Neural cell (in vitro differentiated cells): ENCODE measurements around the gene ZNF396. TPM values are rescaled to one million over a fixed set of nuclear protein-coding genes. Genes with fewer than 3 reads are reported as not detected.

Source experiments
- H2AFZ ChIP-seq: fragments of 200-600, 300-800 bp; sonication (generic), shearing (Covaris generic); 2 replicates; pipeline ENCODE4 v1.6.0; 2014; ENCODE audit warnings: low read depth, mild to moderate bottlenecking, antibody characterized with exemption, low read length, moderate library complexity
- H3F3A ChIP-seq: fragments of 200-600 bp; shearing (Covaris generic); 2 replicates; pipeline ENCODE4 v1.6.1; 2016; ENCODE audit warnings: mild to moderate bottlenecking, moderate library complexity, mixed read lengths, antibody characterized with exemption, low read length; ENCODE audit not compliant: insufficient read depth, poor library complexity, severe bottlenecking
- H3K27ac ChIP-seq: fragments of 200-600, 300-800 bp; sonication (generic), shearing (Covaris generic); 2 replicates; pipeline ENCODE4 v1.5.1; 2014; ENCODE audit warnings: mild to moderate bottlenecking, low read length, moderate library complexity
- H3K27me3 ChIP-seq: fragments of 300-800, 200-600 bp; sonication (generic), shearing (Covaris generic); 2 replicates; pipeline ENCODE4 v1.6.0; 2014; ENCODE audit warnings: mild to moderate bottlenecking, low read depth, low read length, moderate library complexity; ENCODE audit not compliant: insufficient read depth
- H3K36me3 ChIP-seq: fragments of 300-800, 200-600 bp; sonication (generic), shearing (Covaris generic); 2 replicates; pipeline ENCODE4 v1.5.1; 2014; ENCODE audit warnings: mild to moderate bottlenecking, antibody characterized with exemption, low read length, moderate library complexity; ENCODE audit not compliant: insufficient read depth
- H3K4me2 ChIP-seq: fragments of 300-800, 200-600 bp; sonication (generic), shearing (Covaris generic); 2 replicates; pipeline ENCODE4 v1.6.0; 2014; ENCODE audit warnings: mild to moderate bottlenecking, low read length
- H3K4me3 ChIP-seq: fragments of 300-800, 200-600 bp; sonication (generic), shearing (Covaris generic); 2 replicates; pipeline ENCODE4 v1.5.1; 2014; ENCODE audit warnings: mild to moderate bottlenecking, low read length, moderate library complexity
- H3K79me2 ChIP-seq: fragments of 200-600 bp; shearing (Covaris generic); replicated peaks from 2 replicates; pipeline ENCODE4 v1.6.0; 2014; ENCODE audit warnings: mild to moderate bottlenecking, low read length, moderate library complexity; ENCODE audit not compliant: insufficient read depth
- H3K9ac ChIP-seq: fragments of 300-800, 200-600 bp; sonication (generic), shearing (Covaris generic); 2 replicates; pipeline ENCODE4 v1.6.1; 2016; ENCODE audit warnings: mild to moderate bottlenecking, low read length, mixed read lengths
- H3K9me2 ChIP-seq: fragments of 200-600 bp; shearing (Covaris generic); 2 replicates; pipeline ENCODE4 v1.6.1; 2016; ENCODE audit warnings: mild to moderate bottlenecking, low read length, mixed read lengths; ENCODE audit not compliant: insufficient read depth
- H3K9me3 ChIP-seq: fragments of 200-600, 300-800 bp; sonication (generic), shearing (Covaris generic); 2 replicates; pipeline ENCODE4 v1.6.1; 2016; ENCODE audit warnings: mild to moderate bottlenecking, mixed run types, low read length, moderate library complexity, mixed read lengths
- H4K20me1 ChIP-seq: fragments of 200-600 bp; shearing (Covaris generic); 2 replicates; pipeline ENCODE4 v1.6.1; 2016; ENCODE audit warnings: mild to moderate bottlenecking, mixed run types; ENCODE audit not compliant: insufficient read depth
- CTCF ChIP-seq: fragments of 450-650 bp; IDR thresholded peaks from 2 replicates; pipeline ENCODE4 v1.5.1; 2014; ENCODE audit warnings: antibody characterized with exemption, mild to moderate bottlenecking, moderate library complexity; ENCODE audit not compliant: poor library complexity, severe bottlenecking
- EP300 ChIP-seq: fragments of 450-650 bp; conservative IDR thresholded peaks from 2 replicates; pipeline ENCODE4 v1.6.1; 2014; ENCODE audit warnings: antibody characterized with exemption, mild to moderate bottlenecking, moderate library complexity; ENCODE audit not compliant: poor library complexity, severe bottlenecking
- EZH2 ChIP-seq: fragments of 200-600, 300-800 bp; shearing (Covaris generic), sonication (generic); IDR thresholded peaks from 2 replicates; pipeline ENCODE4 v1.6.1; 2014; ENCODE audit warnings: antibody characterized with exemption, low read length, borderline replicate concordance, mild to moderate bottlenecking; ENCODE audit not compliant: insufficient read depth, poor library complexity, severe bottlenecking
- MXI1 ChIP-seq: fragments of 450-650 bp; conservative IDR thresholded peaks from 2 replicates; pipeline ENCODE4 v1.6.1; 2014; ENCODE audit warnings: antibody characterized with exemption, mild to moderate bottlenecking; ENCODE audit not compliant: poor library complexity, severe bottlenecking
- POLR2AphosphoS5 ChIP-seq: IDR thresholded peaks from 2 replicates; pipeline ENCODE4 v1.6.1; 2012
- RAD21 ChIP-seq: fragments of 450-650 bp; conservative IDR thresholded peaks from 2 replicates; pipeline ENCODE4 v1.6.1; 2014; ENCODE audit warnings: antibody characterized with exemption, mild to moderate bottlenecking, moderate library complexity
- SMC3 ChIP-seq: fragments of 450-650 bp; conservative IDR thresholded peaks from 2 replicates; pipeline ENCODE4 v1.6.1; 2014; ENCODE audit warnings: antibody characterized with exemption, mild to moderate bottlenecking, moderate library complexity; ENCODE audit not compliant: poor library complexity
- TAF1 ChIP-seq: IDR thresholded peaks from 2 replicates; pipeline ENCODE4 v1.6.1; 2012; ENCODE audit warnings: low read depth
- polyA plus RNA-seq: library from polyadenylated mRNA; depleted of rRNA; stranded (reverse); fragments of >200 nt; gene quantifications from 2 replicates; pipeline ENCODE4 v1.2.3, GENCODE V29; 2014
- TF ChIP-seq, protein P1 (sequence below): IDR thresholded peaks from 2 replicates; pipeline ENCODE4 v1.6.1; 2012; ENCODE audit warnings: borderline replicate concordance

Gene ZNF396
- polyA plus RNA-seq, 1 donor from 2014 or later, result 0.92 TPM

- no peak overlapping the region for H3K9ac ChIP-seq
- no peak overlapping the region for H3K4me2 ChIP-seq
- H3K79me2 ChIP-seq, result no peaks in the 10 kb centered on the region
- no peak overlapping the region for H2AFZ ChIP-seq
- TF ChIP-seq SMC3 (no peak), EZH2 (no peak), RAD21 (no peak), CTCF (no peak), EP300 (no peak), MXI1 (no peak), POLR2AphosphoS5 (no peak), TAF1 (no peak)
- TF ChIP-seq, protein P1, sequence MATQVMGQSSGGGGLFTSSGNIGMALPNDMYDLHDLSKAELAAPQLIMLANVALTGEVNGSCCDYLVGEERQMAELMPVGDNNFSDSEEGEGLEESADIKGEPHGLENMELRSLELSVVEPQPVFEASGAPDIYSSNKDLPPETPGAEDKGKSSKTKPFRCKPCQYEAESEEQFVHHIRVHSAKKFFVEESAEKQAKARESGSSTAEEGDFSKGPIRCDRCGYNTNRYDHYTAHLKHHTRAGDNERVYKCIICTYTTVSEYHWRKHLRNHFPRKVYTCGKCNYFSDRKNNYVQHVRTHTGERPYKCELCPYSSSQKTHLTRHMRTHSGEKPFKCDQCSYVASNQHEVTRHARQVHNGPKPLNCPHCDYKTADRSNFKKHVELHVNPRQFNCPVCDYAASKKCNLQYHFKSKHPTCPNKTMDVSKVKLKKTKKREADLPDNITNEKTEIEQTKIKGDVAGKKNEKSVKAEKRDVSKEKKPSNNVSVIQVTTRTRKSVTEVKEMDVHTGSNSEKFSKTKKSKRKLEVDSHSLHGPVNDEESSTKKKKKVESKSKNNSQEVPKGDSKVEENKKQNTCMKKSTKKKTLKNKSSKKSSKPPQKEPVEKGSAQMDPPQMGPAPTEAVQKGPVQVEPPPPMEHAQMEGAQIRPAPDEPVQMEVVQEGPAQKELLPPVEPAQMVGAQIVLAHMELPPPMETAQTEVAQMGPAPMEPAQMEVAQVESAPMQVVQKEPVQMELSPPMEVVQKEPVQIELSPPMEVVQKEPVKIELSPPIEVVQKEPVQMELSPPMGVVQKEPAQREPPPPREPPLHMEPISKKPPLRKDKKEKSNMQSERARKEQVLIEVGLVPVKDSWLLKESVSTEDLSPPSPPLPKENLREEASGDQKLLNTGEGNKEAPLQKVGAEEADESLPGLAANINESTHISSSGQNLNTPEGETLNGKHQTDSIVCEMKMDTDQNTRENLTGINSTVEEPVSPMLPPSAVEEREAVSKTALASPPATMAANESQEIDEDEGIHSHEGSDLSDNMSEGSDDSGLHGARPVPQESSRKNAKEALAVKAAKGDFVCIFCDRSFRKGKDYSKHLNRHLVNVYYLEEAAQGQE, result no peak
- peaks cover 6% of the 10 kb centered on the region for H3K27me3 ChIP-seq
- H4K20me1 ChIP-seq, result no peaks in the 10 kb centered on the region
- no peaks in the 10 kb centered on the region for H3K36me3 ChIP-seq
- no peak overlapping the region for H3K27ac ChIP-seq
- no peaks in the 10 kb centered on the region for H3K9me3 ChIP-seq
- H3K9me2 ChIP-seq, result no peaks in the 10 kb centered on the region
- H3F3A ChIP-seq, result no peaks in the 10 kb centered on the region
- H3K4me3 ChIP-seq, result no peak overlapping the region
Observed at GRCh38 chr18:35378574-35378896, 1.4 kb upstream of the ZNF396 start.

GRCh38 chr18:35377875-35378573, 887 bp upstream of the ZNF396 start:
- Histone ChIP-seq H3K4me3 (peak overlapping the region; percentile 82), H3K27ac (no peak overlapping the region), H3F3A (no peaks in the 10 kb centered on the region), H3K27me3 (peaks cover 6% of the 10 kb centered on the region), H3K9me2 (no peaks in the 10 kb centered on the region), H4K20me1 (no peaks in the 10 kb centered on the region), H3K36me3 (no peaks in the 10 kb centered on the region), H3K9ac (no peak overlapping the region), H3K79me2 (no peaks in the 10 kb centered on the region), H3K9me3 (no peaks in the 10 kb centered on the region), H3K4me2 (no peak overlapping the region), H2AFZ (no peak overlapping the region)
- TF ChIP-seq EZH2, result no peak
- no peak for TF ChIP-seq RAD21
- no peak for TF ChIP-seq TAF1
- TF ChIP-seq EP300, result no peak
- TF ChIP-seq, protein P1, result no peak
- TF ChIP-seq POLR2AphosphoS5, result no peak
- no peak for TF ChIP-seq MXI1
- TF ChIP-seq SMC3, result no peak
- TF ChIP-seq CTCF, result no peak
